Neural cell (in vitro differentiated cells): ENCODE results near the gene COL17A1. TPM values are rescaled to one million over a fixed set of nuclear protein-coding genes. Genes with fewer than 3 reads are reported as not detected.

Experiments
- H2AFZ ChIP-seq: fragments of 200-600, 300-800 bp; sonication (generic), shearing (Covaris generic); 2 replicates; pipeline ENCODE4 v1.6.0; 2014; ENCODE audit warnings: low read depth, mild to moderate bottlenecking, antibody characterized with exemption, low read length, moderate library complexity
- H3F3A ChIP-seq: fragments of 200-600 bp; shearing (Covaris generic); 2 replicates; pipeline ENCODE4 v1.6.1; 2016; ENCODE audit warnings: mild to moderate bottlenecking, moderate library complexity, mixed read lengths, antibody characterized with exemption, low read length; ENCODE audit not compliant: insufficient read depth, poor library complexity, severe bottlenecking
- H3K27ac ChIP-seq: fragments of 200-600, 300-800 bp; sonication (generic), shearing (Covaris generic); 2 replicates; pipeline ENCODE4 v1.5.1; 2014; ENCODE audit warnings: mild to moderate bottlenecking, low read length, moderate library complexity
- H3K27me3 ChIP-seq: fragments of 300-800, 200-600 bp; sonication (generic), shearing (Covaris generic); 2 replicates; pipeline ENCODE4 v1.6.0; 2014; ENCODE audit warnings: mild to moderate bottlenecking, low read depth, low read length, moderate library complexity; ENCODE audit not compliant: insufficient read depth
- H3K36me3 ChIP-seq: fragments of 300-800, 200-600 bp; sonication (generic), shearing (Covaris generic); 2 replicates; pipeline ENCODE4 v1.5.1; 2014; ENCODE audit warnings: mild to moderate bottlenecking, antibody characterized with exemption, low read length, moderate library complexity; ENCODE audit not compliant: insufficient read depth
- H3K4me2 ChIP-seq: fragments of 300-800, 200-600 bp; sonication (generic), shearing (Covaris generic); 2 replicates; pipeline ENCODE4 v1.6.0; 2014; ENCODE audit warnings: mild to moderate bottlenecking, low read length
- H3K4me3 ChIP-seq: fragments of 300-800, 200-600 bp; sonication (generic), shearing (Covaris generic); 2 replicates; pipeline ENCODE4 v1.5.1; 2014; ENCODE audit warnings: mild to moderate bottlenecking, low read length, moderate library complexity
- H3K79me2 ChIP-seq: fragments of 200-600 bp; shearing (Covaris generic); replicated peaks from 2 replicates; pipeline ENCODE4 v1.6.0; 2014; ENCODE audit warnings: mild to moderate bottlenecking, low read length, moderate library complexity; ENCODE audit not compliant: insufficient read depth
- H3K9ac ChIP-seq: fragments of 300-800, 200-600 bp; sonication (generic), shearing (Covaris generic); 2 replicates; pipeline ENCODE4 v1.6.1; 2016; ENCODE audit warnings: mild to moderate bottlenecking, low read length, mixed read lengths
- H3K9me2 ChIP-seq: fragments of 200-600 bp; shearing (Covaris generic); 2 replicates; pipeline ENCODE4 v1.6.1; 2016; ENCODE audit warnings: mild to moderate bottlenecking, low read length, mixed read lengths; ENCODE audit not compliant: insufficient read depth
- H3K9me3 ChIP-seq: fragments of 200-600, 300-800 bp; sonication (generic), shearing (Covaris generic); 2 replicates; pipeline ENCODE4 v1.6.1; 2016; ENCODE audit warnings: mild to moderate bottlenecking, mixed run types, low read length, moderate library complexity, mixed read lengths
- H4K20me1 ChIP-seq: fragments of 200-600 bp; shearing (Covaris generic); 2 replicates; pipeline ENCODE4 v1.6.1; 2016; ENCODE audit warnings: mild to moderate bottlenecking, mixed run types; ENCODE audit not compliant: insufficient read depth
- EP300 ChIP-seq: fragments of 450-650 bp; conservative IDR thresholded peaks from 2 replicates; pipeline ENCODE4 v1.6.1; 2014; ENCODE audit warnings: antibody characterized with exemption, mild to moderate bottlenecking, moderate library complexity; ENCODE audit not compliant: poor library complexity, severe bottlenecking
- EZH2 ChIP-seq: fragments of 200-600, 300-800 bp; shearing (Covaris generic), sonication (generic); IDR thresholded peaks from 2 replicates; pipeline ENCODE4 v1.6.1; 2014; ENCODE audit warnings: antibody characterized with exemption, low read length, borderline replicate concordance, mild to moderate bottlenecking; ENCODE audit not compliant: insufficient read depth, poor library complexity, severe bottlenecking
- MXI1 ChIP-seq: fragments of 450-650 bp; conservative IDR thresholded peaks from 2 replicates; pipeline ENCODE4 v1.6.1; 2014; ENCODE audit warnings: antibody characterized with exemption, mild to moderate bottlenecking; ENCODE audit not compliant: poor library complexity, severe bottlenecking
- POLR2AphosphoS5 ChIP-seq: IDR thresholded peaks from 2 replicates; pipeline ENCODE4 v1.6.1; 2012
- RAD21 ChIP-seq: fragments of 450-650 bp; conservative IDR thresholded peaks from 2 replicates; pipeline ENCODE4 v1.6.1; 2014; ENCODE audit warnings: antibody characterized with exemption, mild to moderate bottlenecking, moderate library complexity
- SMC3 ChIP-seq: fragments of 450-650 bp; conservative IDR thresholded peaks from 2 replicates; pipeline ENCODE4 v1.6.1; 2014; ENCODE audit warnings: antibody characterized with exemption, mild to moderate bottlenecking, moderate library complexity; ENCODE audit not compliant: poor library complexity
- TAF1 ChIP-seq: IDR thresholded peaks from 2 replicates; pipeline ENCODE4 v1.6.1; 2012; ENCODE audit warnings: low read depth
- polyA plus RNA-seq: library from polyadenylated mRNA; depleted of rRNA; stranded (reverse); fragments of >200 nt; gene quantifications from 2 replicates; pipeline ENCODE4 v1.2.3, GENCODE V29; 2014
- TF ChIP-seq, protein P1 (sequence below): fragments of 450-650 bp; IDR thresholded peaks from 2 replicates; pipeline ENCODE4 v1.5.1; 2014; ENCODE audit warnings: antibody characterized with exemption, mild to moderate bottlenecking, moderate library complexity; ENCODE audit not compliant: poor library complexity, severe bottlenecking
- TF ChIP-seq, protein P2 (sequence below): IDR thresholded peaks from 2 replicates; pipeline ENCODE4 v1.6.1; 2012; ENCODE audit warnings: borderline replicate concordance

The COL17A1 gene
- polyA plus RNA-seq, 1 donor from 2014 or later, result not detected

- H3K4me3 ChIP-seq, result no peak overlapping the region
- no peaks in the 10 kb centered on the region for H3F3A ChIP-seq
- no peaks in the 10 kb centered on the region for H3K9me2 ChIP-seq
- no peaks in the 10 kb centered on the region for H4K20me1 ChIP-seq
- H3K27me3 ChIP-seq, result no peaks in the 10 kb centered on the region
- H3K36me3 ChIP-seq, result no peaks in the 10 kb centered on the region
- H3K4me2 ChIP-seq, result no peak overlapping the region
- no peaks in the 10 kb centered on the region for H3K79me2 ChIP-seq
- no peak overlapping the region for H2AFZ ChIP-seq
- no peak overlapping the region for H3K9ac ChIP-seq
- TF ChIP-seq RAD21, result no peak
- TF ChIP-seq MXI1, result no peak
- no peak for TF ChIP-seq SMC3
- TF ChIP-seq TAF1, result no peak
- TF ChIP-seq EP300, result no peak
- TF ChIP-seq, protein P1, sequence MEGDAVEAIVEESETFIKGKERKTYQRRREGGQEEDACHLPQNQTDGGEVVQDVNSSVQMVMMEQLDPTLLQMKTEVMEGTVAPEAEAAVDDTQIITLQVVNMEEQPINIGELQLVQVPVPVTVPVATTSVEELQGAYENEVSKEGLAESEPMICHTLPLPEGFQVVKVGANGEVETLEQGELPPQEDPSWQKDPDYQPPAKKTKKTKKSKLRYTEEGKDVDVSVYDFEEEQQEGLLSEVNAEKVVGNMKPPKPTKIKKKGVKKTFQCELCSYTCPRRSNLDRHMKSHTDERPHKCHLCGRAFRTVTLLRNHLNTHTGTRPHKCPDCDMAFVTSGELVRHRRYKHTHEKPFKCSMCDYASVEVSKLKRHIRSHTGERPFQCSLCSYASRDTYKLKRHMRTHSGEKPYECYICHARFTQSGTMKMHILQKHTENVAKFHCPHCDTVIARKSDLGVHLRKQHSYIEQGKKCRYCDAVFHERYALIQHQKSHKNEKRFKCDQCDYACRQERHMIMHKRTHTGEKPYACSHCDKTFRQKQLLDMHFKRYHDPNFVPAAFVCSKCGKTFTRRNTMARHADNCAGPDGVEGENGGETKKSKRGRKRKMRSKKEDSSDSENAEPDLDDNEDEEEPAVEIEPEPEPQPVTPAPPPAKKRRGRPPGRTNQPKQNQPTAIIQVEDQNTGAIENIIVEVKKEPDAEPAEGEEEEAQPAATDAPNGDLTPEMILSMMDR, result no peak
- TF ChIP-seq, protein P2, sequence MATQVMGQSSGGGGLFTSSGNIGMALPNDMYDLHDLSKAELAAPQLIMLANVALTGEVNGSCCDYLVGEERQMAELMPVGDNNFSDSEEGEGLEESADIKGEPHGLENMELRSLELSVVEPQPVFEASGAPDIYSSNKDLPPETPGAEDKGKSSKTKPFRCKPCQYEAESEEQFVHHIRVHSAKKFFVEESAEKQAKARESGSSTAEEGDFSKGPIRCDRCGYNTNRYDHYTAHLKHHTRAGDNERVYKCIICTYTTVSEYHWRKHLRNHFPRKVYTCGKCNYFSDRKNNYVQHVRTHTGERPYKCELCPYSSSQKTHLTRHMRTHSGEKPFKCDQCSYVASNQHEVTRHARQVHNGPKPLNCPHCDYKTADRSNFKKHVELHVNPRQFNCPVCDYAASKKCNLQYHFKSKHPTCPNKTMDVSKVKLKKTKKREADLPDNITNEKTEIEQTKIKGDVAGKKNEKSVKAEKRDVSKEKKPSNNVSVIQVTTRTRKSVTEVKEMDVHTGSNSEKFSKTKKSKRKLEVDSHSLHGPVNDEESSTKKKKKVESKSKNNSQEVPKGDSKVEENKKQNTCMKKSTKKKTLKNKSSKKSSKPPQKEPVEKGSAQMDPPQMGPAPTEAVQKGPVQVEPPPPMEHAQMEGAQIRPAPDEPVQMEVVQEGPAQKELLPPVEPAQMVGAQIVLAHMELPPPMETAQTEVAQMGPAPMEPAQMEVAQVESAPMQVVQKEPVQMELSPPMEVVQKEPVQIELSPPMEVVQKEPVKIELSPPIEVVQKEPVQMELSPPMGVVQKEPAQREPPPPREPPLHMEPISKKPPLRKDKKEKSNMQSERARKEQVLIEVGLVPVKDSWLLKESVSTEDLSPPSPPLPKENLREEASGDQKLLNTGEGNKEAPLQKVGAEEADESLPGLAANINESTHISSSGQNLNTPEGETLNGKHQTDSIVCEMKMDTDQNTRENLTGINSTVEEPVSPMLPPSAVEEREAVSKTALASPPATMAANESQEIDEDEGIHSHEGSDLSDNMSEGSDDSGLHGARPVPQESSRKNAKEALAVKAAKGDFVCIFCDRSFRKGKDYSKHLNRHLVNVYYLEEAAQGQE, result no peak
- no peak for TF ChIP-seq POLR2AphosphoS5
- no peak for TF ChIP-seq EZH2
- no peaks in the 10 kb centered on the region for H3K9me3 ChIP-seq
- H3K27ac ChIP-seq, result no peak overlapping the region
These were observed 46.5 kb downstream of the COL17A1 start for GRCh38 chr10:104038958-104039752.

GRCh38 chr10:104038537-104038936 lies 47.1 kb downstream of the COL17A1 start:
- Histone ChIP-seq H3K27ac (no peak overlapping the region), H3K9me2 (no peaks in the 10 kb centered on the region), H3K9me3 (no peaks in the 10 kb centered on the region), H3K4me2 (no peak overlapping the region), H3K79me2 (no peaks in the 10 kb centered on the region), H3K4me3 (no peak overlapping the region), H3K9ac (no peak overlapping the region), H2AFZ (no peak overlapping the region), H4K20me1 (no peaks in the 10 kb centered on the region), H3K36me3 (no peaks in the 10 kb centered on the region), H3K27me3 (no peaks in the 10 kb centered on the region), H3F3A (no peaks in the 10 kb centered on the region)
- TF ChIP-seq TAF1, result no peak
- TF ChIP-seq RAD21, result no peak
- TF ChIP-seq, protein P1, result no peak
- TF ChIP-seq EP300, result no peak
- no peak for TF ChIP-seq MXI1
- TF ChIP-seq, protein P2, result no peak
- no peak for TF ChIP-seq EZH2
- no peak for TF ChIP-seq SMC3
- TF ChIP-seq POLR2AphosphoS5, result no peak
